Stimulated activated CD8-positive, alpha-beta memory T cell treated with anti-CD3 and anti-CD28 coated beads, Interleukin-7, amount 100 ng/mL, for 1 hour (primary cell): ENCODE results near the gene TSPAN3.

Experiments used
- DNase-seq, 2 donors: peaks; one replicate each; pipeline ENCODE4 v3.0.0-alpha.2; 2020; ENCODE audit warnings: low read depth in 2 of 2

Gene TSPAN3

GRCh38 chr15:77023576-77024272 is 47.2 kb downstream of the TSPAN3 start:
- no peak for DNase-seq

GRCh38 chr15:77022646-77023575 is 48.0 kb downstream of the TSPAN3 start:
- DNase-seq, result no peak

GRCh38 chr15:77021803-77022381 is 49.0 kb downstream of the TSPAN3 start:
- no peak for DNase-seq

- DNase-seq, result no peak
These were observed 49.8 kb downstream of the TSPAN3 start for GRCh38 chr15:77021088-77021481.

GRCh38 chr15:77020348-77021087 is 50.4 kb downstream of the TSPAN3 start:
- DNase-seq, result no peak

GRCh38 chr15:77019521-77020331 is 51.2 kb downstream of the TSPAN3 start:
- DNase-seq, result no peak

- DNase-seq, result no peak
These were observed 52.0 kb downstream of the TSPAN3 start for GRCh38 chr15:77018796-77019505.

GRCh38 chr15:77017761-77018720 is 52.9 kb downstream of the TSPAN3 start:
- DNase-seq, result no peak

- no peak for DNase-seq
These were observed 53.7 kb downstream of the TSPAN3 start for GRCh38 chr15:77017091-77017660.

- DNase-seq, result no peak
These were observed 54.6 kb downstream of the TSPAN3 start for GRCh38 chr15:77016321-77016695.

- DNase-seq, result no peak
These were observed 55.1 kb downstream of the TSPAN3 start for GRCh38 chr15:77015646-77016320.

GRCh38 chr15:77014132-77015081 is 56.5 kb downstream of the TSPAN3 start:
- no peak for DNase-seq

GRCh38 chr15:77013776-77014131 is 57.2 kb downstream of the TSPAN3 start:
- peak; percentile 77 to 80 for DNase-seq

- no peak for DNase-seq
These were observed 58.0 kb downstream of the TSPAN3 start for GRCh38 chr15:77012868-77013267.

GRCh38 chr15:77012117-77012712 is 58.7 kb downstream of the TSPAN3 start:
- DNase-seq, result no peak

GRCh38 chr15:77010857-77011256 is 60.1 kb downstream of the TSPAN3 start:
- DNase-seq, result no peak

GRCh38 chr15:77010312-77010686 is 60.6 kb downstream of the TSPAN3 start:
- no peak for DNase-seq
